Hindlimb muscle (tissue), 1 donor: ENCODE data around the gene CCDC158. TPM values are rescaled to one million over a fixed set of nuclear protein-coding genes. Genes with fewer than 3 reads are reported as not detected.
"Not testable (repeated sequence)": the region's sequence is repeated elsewhere in the genome, so short reads cannot be mapped to it uniquely, and the experiment has no call there.

ENCODE experiments used
- DNase-seq: peaks from one replicate; pipeline ENCODE4 v3.0.0-alpha.2; 2013
- polyA plus RNA-seq: library from polyadenylated mRNA; unstranded; fragments of 120-200 nt; gene quantifications from one replicate; pipeline ENCODE4 v1.2.1, GENCODE V29; 2013; ENCODE audit not compliant: insufficient read length

The CCDC158 gene
- polyA plus RNA-seq, 1 donor, result 0.80 TPM

GRCh38 chr4:76364763-76365162 is 56.2 kb downstream of the CCDC158 start:
- DNase-seq, result no peak

GRCh38 chr4:76363556-76364290 is 57.2 kb downstream of the CCDC158 start:
- no peak for DNase-seq

GRCh38 chr4:76361689-76362412 is 59.1 kb downstream of the CCDC158 start:
- DNase-seq, result no peak

GRCh38 chr4:76359881-76360466 is 61.0 kb downstream of the CCDC158 start:
- DNase-seq, result not testable (repeated sequence)

GRCh38 chr4:76357981-76358380 is 63.0 kb downstream of the CCDC158 start:
- DNase-seq, result no peak

- DNase-seq, result no peak
These were observed 66.1 kb downstream of the CCDC158 start for GRCh38 chr4:76354517-76355473.

- no peak for DNase-seq
These were observed 78.1 kb downstream of the CCDC158 start for GRCh38 chr4:76342803-76343202.

- DNase-seq, result no peak
These were observed 78.8 kb downstream of the CCDC158 start for GRCh38 chr4:76342191-76342590.

GRCh38 chr4:76341063-76341462 is 79.9 kb downstream of the CCDC158 start:
- no peak for DNase-seq

- no peak for DNase-seq
These were observed 81.6 kb downstream of the CCDC158 start for GRCh38 chr4:76339364-76339763.

- DNase-seq, result no peak
These were observed 86.1 kb downstream of the CCDC158 start for GRCh38 chr4:76334885-76335284.

GRCh38 chr4:76326515-76326914 is 94.4 kb downstream of the CCDC158 start:
- DNase-seq, result no peak

- DNase-seq, result no peak
These were observed 95.9 kb downstream of the CCDC158 start for GRCh38 chr4:76325072-76325471.

GRCh38 chr4:76322236-76322635 is 98.7 kb downstream of the CCDC158 start:
- no peak for DNase-seq

- no peak for DNase-seq
These were observed 104.8 kb downstream of the CCDC158 start for GRCh38 chr4:76316131-76316530.

- DNase-seq, result no peak
These were observed 105.5 kb downstream of the CCDC158 start for GRCh38 chr4:76315267-76315918.

GRCh38 chr4:76313547-76313946 is 107.4 kb downstream of the CCDC158 start:
- no peak for DNase-seq

GRCh38 chr4:76312457-76312856 is 108.5 kb downstream of the CCDC158 start:
- DNase-seq, result no peak

GRCh38 chr4:76311896-76312331 is 109.0 kb downstream of the CCDC158 start:
- DNase-seq, result no peak

GRCh38 chr4:76310683-76311082 is 110.3 kb downstream of the CCDC158 start:
- DNase-seq, result no peak

- DNase-seq, result no peak
These were observed 110.9 kb downstream of the CCDC158 start for GRCh38 chr4:76309939-76310550.
